Measurements from ENCODE around the gene ACCSL.
A peak's percentile ranks its signal among the peaks of the same experiment; 100 is the strongest.

Gene ACCSL

DNA sequence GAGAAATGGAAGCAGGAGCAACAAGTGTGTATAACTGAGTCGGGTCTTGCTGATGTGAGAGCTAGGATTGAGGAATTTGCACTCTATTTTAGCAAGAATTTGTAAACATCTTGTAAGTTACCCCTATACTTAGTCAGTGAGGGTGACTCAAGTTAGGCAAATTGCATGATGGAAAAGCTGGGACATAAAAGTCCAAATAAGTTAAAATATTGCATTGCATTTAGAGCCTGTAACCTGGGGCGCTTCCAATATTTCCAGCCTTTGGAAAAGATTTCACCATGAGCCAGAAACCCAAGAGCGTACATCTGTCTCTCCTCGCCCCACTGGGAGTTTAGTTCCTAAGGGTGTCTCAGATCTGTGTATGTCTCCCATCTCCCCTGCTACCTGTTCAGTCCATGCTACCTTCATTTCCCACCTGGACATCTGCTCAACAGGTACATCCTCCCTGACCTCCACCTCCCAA is 37.0 kb upstream of the ACCSL start:
- TF ChIP-seq, protein P1, sequence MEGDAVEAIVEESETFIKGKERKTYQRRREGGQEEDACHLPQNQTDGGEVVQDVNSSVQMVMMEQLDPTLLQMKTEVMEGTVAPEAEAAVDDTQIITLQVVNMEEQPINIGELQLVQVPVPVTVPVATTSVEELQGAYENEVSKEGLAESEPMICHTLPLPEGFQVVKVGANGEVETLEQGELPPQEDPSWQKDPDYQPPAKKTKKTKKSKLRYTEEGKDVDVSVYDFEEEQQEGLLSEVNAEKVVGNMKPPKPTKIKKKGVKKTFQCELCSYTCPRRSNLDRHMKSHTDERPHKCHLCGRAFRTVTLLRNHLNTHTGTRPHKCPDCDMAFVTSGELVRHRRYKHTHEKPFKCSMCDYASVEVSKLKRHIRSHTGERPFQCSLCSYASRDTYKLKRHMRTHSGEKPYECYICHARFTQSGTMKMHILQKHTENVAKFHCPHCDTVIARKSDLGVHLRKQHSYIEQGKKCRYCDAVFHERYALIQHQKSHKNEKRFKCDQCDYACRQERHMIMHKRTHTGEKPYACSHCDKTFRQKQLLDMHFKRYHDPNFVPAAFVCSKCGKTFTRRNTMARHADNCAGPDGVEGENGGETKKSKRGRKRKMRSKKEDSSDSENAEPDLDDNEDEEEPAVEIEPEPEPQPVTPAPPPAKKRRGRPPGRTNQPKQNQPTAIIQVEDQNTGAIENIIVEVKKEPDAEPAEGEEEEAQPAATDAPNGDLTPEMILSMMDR (conservative IDR thresholded peaks at IDR 0.05; ENCODE audit: control insufficient read depth, insufficient read depth, low read depth, low read length): no peak
- DNase-seq (ENCODE audit: low read depth): peak; percentile 86
- no peak overlapping the region for H3K4me3 ChIP-seq (ENCODE audit: control insufficient read depth, low read depth, low read length)

DNA sequence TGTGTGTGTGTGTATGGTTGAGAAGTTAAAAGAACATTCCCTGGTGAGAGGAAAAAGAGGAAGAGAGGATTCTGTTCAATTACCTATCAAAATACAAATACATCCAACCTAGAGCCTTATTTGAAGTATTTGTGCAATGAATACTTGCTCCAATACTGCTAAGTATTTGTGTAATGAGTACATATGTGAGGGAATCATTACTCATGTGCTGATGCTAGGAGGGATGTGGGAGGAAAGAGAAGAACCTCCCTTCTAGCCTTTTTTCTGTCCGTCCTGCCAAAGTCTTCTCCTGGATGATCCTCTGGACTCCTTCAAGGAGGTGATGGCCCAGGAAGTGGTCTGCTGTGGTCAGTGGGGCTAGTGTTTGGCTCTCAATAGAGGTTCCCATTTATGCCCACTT is 36.0 kb upstream of the ACCSL start:
- TF ChIP-seq, protein P1 (conservative IDR thresholded peaks at IDR 0.05; ENCODE audit: control insufficient read depth, insufficient read depth, low read depth, low read length): no peak
- H3K4me3 ChIP-seq (ENCODE audit: control insufficient read depth, low read depth, low read length): no peak overlapping the region
- DNase-seq (ENCODE audit: low read depth): peak; percentile 82

DNA sequence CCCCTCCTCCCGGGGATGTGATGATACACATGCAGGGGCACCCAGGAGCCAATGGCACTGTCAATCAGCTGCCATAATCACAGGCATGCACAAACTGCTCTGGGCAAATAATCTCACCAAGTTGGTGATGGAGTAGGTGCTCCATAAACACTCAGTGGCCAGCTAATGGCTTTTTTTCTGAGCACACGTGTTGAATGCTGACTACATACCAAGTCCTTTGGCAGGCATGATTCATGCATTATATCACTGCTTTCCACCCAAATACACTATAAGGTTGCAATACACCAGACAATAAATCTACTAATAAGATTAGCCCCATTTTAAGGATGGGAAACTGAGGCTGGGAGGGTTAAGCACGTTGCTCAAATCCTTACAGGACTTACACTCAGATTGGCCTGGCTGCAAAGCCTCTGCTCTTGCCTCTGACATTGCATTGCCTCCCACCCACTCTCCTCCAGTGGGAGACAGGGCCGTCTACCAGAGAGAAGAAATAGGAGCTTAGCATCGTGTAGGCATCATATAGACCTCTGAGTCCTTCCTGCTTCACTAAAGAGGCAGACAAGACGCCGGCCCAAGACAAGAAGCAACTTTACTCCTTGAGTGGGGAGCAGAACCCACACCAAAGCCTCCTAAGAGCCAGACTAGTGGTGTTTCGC is 32.7 kb upstream of the ACCSL start:
- peak; percentile 85 for DNase-seq (ENCODE audit: low read depth)
- H3K4me3 ChIP-seq (ENCODE audit: control insufficient read depth, low read depth, low read length): no peak overlapping the region
- TF ChIP-seq, protein P1 (conservative IDR thresholded peaks at IDR 0.05; ENCODE audit: control insufficient read depth, insufficient read depth, low read depth, low read length): no peak

DNA sequence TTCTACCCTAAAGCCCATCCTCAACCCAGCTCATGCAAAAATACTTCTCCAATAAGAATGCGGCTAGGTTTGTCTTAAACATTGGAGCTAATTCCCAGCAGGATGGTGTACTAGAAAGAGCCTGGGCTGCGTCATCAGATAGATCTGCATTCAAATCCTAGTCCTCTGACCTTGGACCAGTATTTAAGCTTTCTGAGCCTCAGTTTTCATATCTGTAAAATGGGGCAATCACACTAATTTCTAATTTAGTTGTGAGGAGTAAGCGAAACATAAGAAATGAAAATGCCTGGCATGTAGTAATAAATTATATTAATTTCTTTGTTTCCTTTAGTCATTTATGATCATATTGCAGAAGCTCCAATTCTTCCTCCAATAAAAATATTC is 32.2 kb upstream of the ACCSL start:
- TF ChIP-seq, protein P1 (conservative IDR thresholded peaks at IDR 0.05; ENCODE audit: control insufficient read depth, insufficient read depth, low read depth, low read length): no peak
- no peak for DNase-seq (ENCODE audit: low read depth)

DNA sequence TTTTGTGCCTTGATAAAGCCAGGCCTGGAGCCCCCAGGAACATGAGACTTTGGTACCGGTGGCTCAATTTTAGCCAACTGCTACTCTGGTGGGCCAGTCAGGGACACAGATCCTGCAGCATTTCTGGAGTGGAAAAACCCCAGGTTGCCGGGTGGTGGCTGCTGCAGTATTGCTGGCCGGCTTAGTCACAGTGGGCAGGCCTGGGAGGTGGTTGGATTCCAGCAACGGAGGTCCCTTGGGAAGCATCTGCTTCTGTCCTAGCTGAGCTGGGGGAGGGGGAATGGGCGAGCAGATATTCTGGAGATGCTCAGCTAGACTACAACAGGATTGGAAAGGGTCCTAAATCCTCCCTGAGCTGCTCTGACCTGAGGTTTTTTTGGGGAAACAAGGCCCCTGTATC is 31.6 kb upstream of the ACCSL start:
- DNase-seq (ENCODE audit: low read depth): peak; percentile 94
- TF ChIP-seq, protein P1 (conservative IDR thresholded peaks at IDR 0.05; ENCODE audit: control insufficient read depth, insufficient read depth, low read depth, low read length): no peak
- H3K4me3 ChIP-seq (ENCODE audit: control insufficient read depth, low read depth, low read length): no peak overlapping the region

More for the DNA sequence above, 32.2 kb upstream of the ACCSL start:
- H3K4me3 ChIP-seq (ENCODE audit: control insufficient read depth, low read depth, low read length): no peak overlapping the region

DNA sequence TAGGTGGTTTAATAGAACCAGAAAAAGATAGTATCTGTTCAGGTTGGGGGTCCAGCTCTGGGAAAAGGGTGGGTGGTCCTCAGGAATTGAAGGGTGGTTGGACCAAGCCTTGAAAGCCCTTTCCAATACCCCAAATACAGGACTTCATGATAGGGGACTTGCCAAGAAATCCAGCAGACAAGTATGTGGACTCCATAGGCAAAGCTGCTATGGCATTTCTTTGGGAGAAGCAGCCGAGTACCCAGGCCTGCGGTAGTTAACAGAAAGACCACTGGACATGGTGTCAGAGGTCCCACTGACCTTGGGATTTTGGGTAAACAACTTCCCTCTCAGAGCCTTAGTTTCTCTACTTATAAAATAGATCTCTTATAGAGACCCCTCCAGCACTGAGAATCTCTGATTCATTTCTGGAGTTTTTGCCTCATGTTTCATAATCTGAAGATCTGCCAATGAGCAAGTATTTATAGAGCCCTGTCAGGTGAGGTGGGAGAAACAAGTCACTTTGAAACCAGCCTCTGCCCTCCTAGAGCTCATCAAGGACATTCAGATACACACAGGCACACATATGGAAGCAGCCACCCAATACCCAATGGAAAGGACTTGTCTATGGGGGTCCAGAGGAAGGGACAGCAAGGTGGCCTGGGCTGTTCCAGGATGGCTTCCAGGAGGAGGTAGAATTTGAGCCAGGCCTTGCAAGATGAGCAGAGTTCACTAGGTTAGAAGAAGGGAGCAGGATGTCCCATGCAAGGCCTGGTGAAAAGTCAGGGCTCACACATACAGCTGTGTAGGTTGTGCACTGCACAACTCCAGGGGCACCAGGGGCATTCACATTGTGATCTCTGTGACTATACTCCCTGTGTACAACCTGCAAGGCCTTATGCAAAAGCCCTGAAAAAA is 31.0 kb upstream of the ACCSL start:
- no peak overlapping the region for H3K4me3 ChIP-seq (ENCODE audit: control insufficient read depth, low read depth, low read length)
- TF ChIP-seq, protein P1 (conservative IDR thresholded peaks at IDR 0.05; ENCODE audit: control insufficient read depth, insufficient read depth, low read depth, low read length): no peak
- peak; percentile 44 for DNase-seq (ENCODE audit: low read depth)

Data from fibroblast of mammary gland (primary cell).